LNCaP clone FGC (cell line): ENCODE measurements around the gene ANKFN1.

ENCODE experiments used
- DNase-seq: peaks from one replicate; pipeline ENCODE4 v3.0.0-alpha.2; 2011; ENCODE audit warnings: low read depth
- H3K4me3 ChIP-seq: 2 replicates; pipeline ENCODE4 v1.5.1; 2011; ENCODE audit warnings: mild to moderate bottlenecking, low read depth, low read length, control low read depth
- CTCF ChIP-seq: IDR thresholded peaks from 2 replicates; pipeline ENCODE4 v1.5.1; 2012; ENCODE audit warnings: mild to moderate bottlenecking; ENCODE audit not compliant: control insufficient read depth, insufficient read depth; ENCODE audit errors: extremely low read depth

ANKFN1 gene

GRCh38 chr17:56310782-56311181 is 157.5 kb downstream of the ANKFN1 start:
- no peak for DNase-seq
- no peak for TF ChIP-seq CTCF
- H3K4me3 ChIP-seq = no peak overlapping the region

GRCh38 chr17:56313201-56313600 is 159.9 kb downstream of the ANKFN1 start:
- TF ChIP-seq CTCF = no peak
- no peak for DNase-seq
- no peak overlapping the region for H3K4me3 ChIP-seq

- no peak for TF ChIP-seq CTCF
- no peak for DNase-seq
- no peak overlapping the region for H3K4me3 ChIP-seq
These were observed 160.8 kb downstream of the ANKFN1 start for GRCh38 chr17:56314026-56314425.

- no peak for TF ChIP-seq CTCF
- no peak overlapping the region for H3K4me3 ChIP-seq
- DNase-seq = no peak
These were observed 161.8 kb downstream of the ANKFN1 start for GRCh38 chr17:56314984-56315602.

GRCh38 chr17:56316604-56317003 is 163.3 kb downstream of the ANKFN1 start:
- DNase-seq = no peak
- no peak overlapping the region for H3K4me3 ChIP-seq
- TF ChIP-seq CTCF = no peak

- no peak for DNase-seq
- no peak overlapping the region for H3K4me3 ChIP-seq
- no peak for TF ChIP-seq CTCF
These were observed 164.3 kb downstream of the ANKFN1 start for GRCh38 chr17:56317351-56318208.
